DMS 273 (cell line): ENCODE results near the gene TOP2B.

Experiments
- DNase-seq: peaks from one replicate; lab custom pipeline; 2025; ENCODE audit not compliant: unreplicated experiment; lab: John Stamatoyannopoulos, UW

TOP2B gene

GRCh38 chr3:25664812-25665314 is at the start of gene TOP2B:
TOP2B (minus strand) TSS chr3:25664907; CDS start chr3:25664297, 610 bp downstream.
- DNase-seq: peak; percentile 95

- peak; percentile 7 for DNase-seq
Observed at GRCh38 chr3:25713341-25713985, 48.8 kb upstream of the TOP2B start.

GRCh38 chr3:25711090-25711489 is 46.4 kb upstream of the TOP2B start:
- no peak for DNase-seq

GRCh38 chr3:25708036-25708435 is 43.3 kb upstream of the TOP2B start:
- no peak for DNase-seq

- no peak for DNase-seq
Observed at GRCh38 chr3:25707268-25707926, 42.7 kb upstream of the TOP2B start.

GRCh38 chr3:25706213-25706612 is 41.5 kb upstream of the TOP2B start:
- no peak for DNase-seq

- DNase-seq: no peak
Observed at GRCh38 chr3:25697553-25697952, 32.8 kb upstream of the TOP2B start.

GRCh38 chr3:25695731-25696420 is 31.2 kb upstream of the TOP2B start:
- DNase-seq: no peak

GRCh38 chr3:25693238-25693637 is 28.5 kb upstream of the TOP2B start:
- DNase-seq: no peak

GRCh38 chr3:25692341-25692740 is 27.6 kb upstream of the TOP2B start:
- DNase-seq: no peak

GRCh38 chr3:25690768-25691533 is 26.2 kb upstream of the TOP2B start:
- no peak for DNase-seq

- DNase-seq: no peak
Observed at GRCh38 chr3:25689226-25689625, 24.5 kb upstream of the TOP2B start.

- DNase-seq: no peak
Observed at GRCh38 chr3:25687742-25688141, 23.0 kb upstream of the TOP2B start.

- DNase-seq: no peak
Observed at GRCh38 chr3:25686766-25687165, 22.1 kb upstream of the TOP2B start.

- no peak for DNase-seq
Observed at GRCh38 chr3:25683882-25684281, 19.2 kb upstream of the TOP2B start.

GRCh38 chr3:25683410-25683809 is 18.7 kb upstream of the TOP2B start:
- DNase-seq: no peak

GRCh38 chr3:25679642-25680302 is 15.1 kb upstream of the TOP2B start:
- no peak for DNase-seq

- no peak for DNase-seq
Observed at GRCh38 chr3:25679166-25679565, 14.5 kb upstream of the TOP2B start.

- DNase-seq: no peak
Observed at GRCh38 chr3:25678581-25678980, 13.9 kb upstream of the TOP2B start.

- DNase-seq: no peak
Observed at GRCh38 chr3:25677121-25677520, 12.4 kb upstream of the TOP2B start.

- no peak for DNase-seq
Observed at GRCh38 chr3:25674670-25675069, 10.0 kb upstream of the TOP2B start.
